ENCODE measurements around the gene STK11IP. TPM values are rescaled to one million over a fixed set of nuclear protein-coding genes. Genes with fewer than 3 reads are reported as not detected.

The STK11IP gene
- total and polyA plus RNA-seq, 9 of the 15 experiments (the other 6 are each of a cell fraction or from before 2014, with no cell fraction given), result 0.52 to 21.7 (median 5.6) TPM

DNA sequence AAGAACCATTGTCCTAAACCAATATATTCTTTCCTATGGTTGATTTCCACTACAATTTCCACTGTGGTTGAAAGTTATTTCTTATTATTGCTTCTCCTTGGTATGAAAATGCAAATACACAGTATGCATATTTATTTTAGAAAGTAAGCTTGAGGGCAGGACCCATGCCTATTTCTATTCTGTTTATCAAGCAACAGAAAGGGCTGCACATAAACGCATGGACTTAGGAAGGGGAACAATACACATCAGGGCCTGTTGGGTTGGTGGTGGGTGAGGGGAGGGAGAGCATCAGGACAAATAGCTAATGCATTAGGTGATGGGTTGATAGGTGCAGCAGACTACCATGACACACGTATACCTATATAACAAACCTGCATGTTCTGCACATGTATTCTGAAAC is 50.5 kb downstream of the STK11IP start:
- no peaks in the 10 kb centered on the region for H4K20me1 ChIP-seq (replicated peaks; ENCODE audit: control insufficient read depth, insufficient read depth, low read length)
- ATAC-seq (no peak), DNase-seq (ENCODE audit: extremely low read depth in 1 of 4, low spot score in 3 of 4) (no peak), FAIRE-seq (no peak)
- intact Hi-C loops (cut with micrococcal nuclease), result no loop called here
- BruUV-seq (replicated peaks), result no TSS peak
- no peak overlapping the region for H3K9ac ChIP-seq (ENCODE audit: insufficient read depth in 1 of 2, low read depth in 2 of 2, low read length in 2 of 2)
- in situ Hi-C loops (cut with MboI), result loop anchor here (5.0 kb wide), 1 partner anchor 39 kb away; no protein-coding TSS in a partner anchor
- ChIA-PET POLR2A (no interaction called here), CTCF (ENCODE audit: low intra/inter-chr PET ratio) (interaction anchor here (0.7 kb wide), 1 partner anchor 248 kb away, joined by 4 read pairs; no protein-coding TSS in a partner anchor)
- no peak overlapping the region for H2AFZ ChIP-seq (ENCODE audit: low read depth, low read length)
- no peaks in the 10 kb centered on the region for H3K36me3 ChIP-seq (ENCODE audit: control insufficient read depth, insufficient read depth, low read length)
- WGBS (ENCODE audit: insufficient coverage, low coverage, missing lambda C conversion rate), result 43% methylated on average over 2 of the region's 2 CpGs
- H3K4me3 ChIP-seq, result no peak overlapping the region
- H3K4me2 ChIP-seq (ENCODE audit: insufficient read depth, low read length), result no peak overlapping the region
- no peak overlapping the region for H3K27ac ChIP-seq (ENCODE audit: extremely low read depth, low read depth, low read length)
- H3K4me1 ChIP-seq (replicated peaks in 1 of 2; ENCODE audit: control insufficient read depth in 2 of 2, insufficient read depth in 2 of 2, low read length in 2 of 2), result peaks cover 0 to 11% of the 10 kb centered on the region in 2 experiments; a peak in 3 of 5 replicates
- H3K27me3 ChIP-seq (ENCODE audit: control insufficient read depth in 2 of 2, insufficient read depth in 2 of 2, low read length in 2 of 2), result no peaks in the 10 kb centered on the region
- TF ChIP-seq NR3C1 (CRISPR knock-in tag; IDR thresholded peaks at IDR 0.05), result no peak
- no peak for TF ChIP-seq POLR2AphosphoS5 (IDR thresholded peaks at IDR 0.05; ENCODE audit: control insufficient read depth, insufficient read depth, low read depth, low read length)
- TF ChIP-seq ZNF316 (IDR thresholded peaks at IDR 0.05), result no peak
- no peak for TF ChIP-seq ZHX1 (conservative IDR thresholded peaks at IDR 0.05; ENCODE audit: low read length)
- no peak for TF ChIP-seq YBX1 (IDR thresholded peaks at IDR 0.05)
- no peak for TF ChIP-seq ZNF12 (CRISPR knock-in tag; IDR thresholded peaks at IDR 0.05)
- no peak for TF ChIP-seq L3MBTL2 (IDR thresholded peaks at IDR 0.05)
- TF ChIP-seq CHCHD3 (CRISPR knock-in tag; IDR thresholded peaks at IDR 0.05), result no peak
- TF ChIP-seq ZKSCAN8 (CRISPR knock-in tag; IDR thresholded peaks at IDR 0.05), result no peak
- TF ChIP-seq ZNF764 (CRISPR knock-in tag; IDR thresholded peaks at IDR 0.05; ENCODE audit: low read depth), result no peak
- no peaks in the 10 kb centered on the region for H3K9me1 ChIP-seq (ENCODE audit: control insufficient read depth, insufficient read depth, low read length)
- no peaks in the 10 kb centered on the region for H3K79me2 ChIP-seq (ENCODE audit: control insufficient read depth, insufficient read depth, low read length)
- no peaks in the 10 kb centered on the region for H3K9me3 ChIP-seq (replicated peaks; ENCODE audit: control insufficient read depth, insufficient read depth, low read depth, low read length)

Data from K562 (cell line).